Lung (tissue), 12 donors: ENCODE data around the gene PLCB3. TPM values are rescaled to one million over a fixed set of nuclear protein-coding genes. Genes with fewer than 3 reads are reported as not detected.

ENCODE experiments used
- ATAC-seq: fragments of 200-7000 bp; cut with Tn5 transposase; one replicate; pipeline ENCODE4 v1.9.1; 2020; ENCODE audit warnings: moderate number of reproducible peaks; ENCODE audit not compliant: insufficient read depth, low FRiP score
- DNase-seq, 3 donors: peaks; one replicate each; pipeline ENCODE4 v3.0.0-alpha.2; 2013 to 2017
- H3K27ac ChIP-seq, 2 donors: one replicate each; pipeline ENCODE4 v1.5.1; 2013; ENCODE audit warnings: mild to moderate bottlenecking in 2 of 2, moderate library complexity in 2 of 2, control low read depth in 1 of 2, inconsistent platforms in 1 of 2, low read depth in 1 of 2, low read length in 1 of 2
- H3K27me3 ChIP-seq, 3 donors: one replicate each; pipeline ENCODE4 v1.5.1; 2013; ENCODE audit warnings: low read length in 2 of 3; ENCODE audit not compliant: control insufficient read depth in 3 of 3, insufficient read depth in 3 of 3
- H3K36me3 ChIP-seq, 4 donors: one replicate each; pipeline ENCODE4 v1.5.1; 2013; ENCODE audit warnings: low read length in 4 of 4, mild to moderate bottlenecking in 1 of 4, moderate library complexity in 1 of 4; ENCODE audit not compliant: control insufficient read depth in 4 of 4, insufficient read depth in 4 of 4
- H3K4me1 ChIP-seq, 5 donors: one replicate each; pipeline ENCODE4 v1.5.1; 2013; ENCODE audit warnings: low read length in 5 of 5, mild to moderate bottlenecking in 2 of 5, moderate library complexity in 1 of 5; ENCODE audit not compliant: control insufficient read depth in 5 of 5, insufficient read depth in 5 of 5
- H3K4me3 ChIP-seq: one replicate; pipeline ENCODE4 v1.5.1; 2013; ENCODE audit warnings: mild to moderate bottlenecking, control low read depth, moderate library complexity
- H3K9ac ChIP-seq, 2 donors: one replicate each; pipeline ENCODE4 v1.5.1; 2013; ENCODE audit warnings: low read length in 2 of 2, control low read depth in 1 of 2; ENCODE audit not compliant: insufficient read depth in 1 of 2
- H3K9me3 ChIP-seq, 4 donors: one replicate each; pipeline ENCODE4 v1.5.1; 2013; ENCODE audit warnings: low read length in 3 of 4, mild to moderate bottlenecking in 1 of 4, moderate library complexity in 1 of 4; ENCODE audit not compliant: control insufficient read depth in 4 of 4, insufficient read depth in 3 of 4
- CTCF ChIP-seq: IDR thresholded peaks from 2 replicates; pipeline ENCODE4 v1.5.1; 2012; ENCODE audit warnings: mild to moderate bottlenecking; ENCODE audit errors: control extremely low read depth, extremely low read depth
- WGBS, 2 donors: extraction: QIAGEN DNeasy Blood & Tissue Kit; methylation state at CpG; one replicate each; pipeline ENCODE4 v1.1.7; 2013; 5-methylcytosine and 5-hydroxymethylcytosine counted together
- polyA plus RNA-seq, 2 donors: library from polyadenylated mRNA; stranded (reverse); fragments of 200-250 nt; gene quantifications; one replicate each; pipeline ENCODE4 v1.2.1, GENCODE V29; 2013
- total RNA-seq, 2 donors: library from RNA; depleted of rRNA in 1 of 2; stranded (reverse); fragments of >200 nt in 1 of 2; gene quantifications; one replicate each; pipeline ENCODE4 v1.2.1, GENCODE V29; 2014 to 2021
- donor health status: control.
- donor health status: control.
- donor health status: Bipolar disorder and iron deficiency.
- donor health status: healthy.
- donor health status: DM: yes; HTN: yes; CAD: no.

PLCB3 gene
- total and polyA plus RNA-seq, 4 donors = 15.0 to 32.0 (median 17.6) TPM

GRCh38 chr11:64222651-64223000, 28.7 kb upstream of the PLCB3 start:
- Histone ChIP-seq H3K27ac (no peak overlapping the region), H3K36me3 (peaks cover 0 to 39% (median 2%) of the 10 kb centered on the region in 4 donors), H3K9me3 (no peaks in the 10 kb centered on the region), H3K27me3 (no peaks in the 10 kb centered on the region), H3K4me3 (no peak overlapping the region), H3K9ac (no peak overlapping the region), H3K4me1 (peaks cover 0 to 23% (median 4%) of the 10 kb centered on the region in 5 donors)
- DNase-seq (no peak), ATAC-seq (no peak)
- 78 to 85% methylated on average over 9 of the region's 9 CpGs for WGBS, 2 donors
- TF ChIP-seq CTCF = no peak

- no peak for TF ChIP-seq CTCF
- Histone ChIP-seq H3K27ac (no peak overlapping the region), H3K9ac (no peak overlapping the region), H3K4me3 (no peak overlapping the region), H3K9me3 (no peaks in the 10 kb centered on the region), H3K4me1 (peaks cover 0 to 24% (median 4%) of the 10 kb centered on the region in 5 donors), H3K27me3 (no peaks in the 10 kb centered on the region), H3K36me3 (peaks cover 0 to 38% (median 2%) of the 10 kb centered on the region in 4 donors)
- WGBS, 2 donors = 87% methylated on average over 24 of the region's 24 CpGs
- DNase-seq = no peak
- ATAC-seq = no peak
These were observed 28.2 kb upstream of the PLCB3 start for GRCh38 chr11:64223001-64223651.

- ATAC-seq (no peak), DNase-seq (no peak)
- no peaks in the 10 kb centered on the region for H3K27me3 ChIP-seq
- peaks cover 0 to 22% (median 4%) of the 10 kb centered on the region in 5 donors for H3K4me1 ChIP-seq
- no peak overlapping the region for H3K27ac ChIP-seq
- no peaks in the 10 kb centered on the region for H3K9me3 ChIP-seq
- WGBS, 2 donors = 91 to 93% methylated on average over 17 of the region's 17 CpGs
- no peak for TF ChIP-seq CTCF
- H3K4me3 ChIP-seq = no peak overlapping the region
- no peak overlapping the region for H3K9ac ChIP-seq
- peaks cover 0 to 34% (median 2%) of the 10 kb centered on the region in 4 donors for H3K36me3 ChIP-seq
These were observed 27.0 kb upstream of the PLCB3 start for GRCh38 chr11:64224151-64224890.
